Esophagus squamous epithelium (tissue), 5 donors: ENCODE data around the gene PFDN2. TPM values are rescaled to one million over a fixed set of nuclear protein-coding genes. Genes with fewer than 3 reads are reported as not detected.

Experiments
- DNase-seq: peaks from one replicate; lab custom pipeline; 2025; lab: John Stamatoyannopoulos, UW
- H3K27ac ChIP-seq, 4 donors: fragments of 200-600 bp; sonication (generic); one replicate each; pipeline ENCODE4 v1.5.1; 2016 to 2019; ENCODE audit warnings: mild to moderate bottlenecking in 1 of 4
- H3K27me3 ChIP-seq, 4 donors: fragments of 200-600 bp; sonication (generic); 1 replicate in 3 of 4; 2 replicates in 1 of 4; pipeline versions ENCODE4 v1.5.1 to v1.6.0; 2017 to 2021; ENCODE audit warnings: antibody characterized with exemption in 1 of 4
- H3K36me3 ChIP-seq, 3 donors: fragments of 200-600 bp; sonication (generic); one replicate each; pipeline ENCODE4 v1.5.1; 2016 to 2019
- H3K4me1 ChIP-seq, 3 donors: fragments of 200-600 bp; sonication (generic); one replicate each; pipeline ENCODE4 v1.5.1; 2017 to 2019
- H3K4me3 ChIP-seq, 4 donors: fragments of 200-600 bp; sonication (generic); 1 replicate in 3 of 4; 2 replicates in 1 of 4; pipeline ENCODE4 v1.5.1; 2016 to 2019; ENCODE audit warnings: mild to moderate bottlenecking in 2 of 4, moderate library complexity in 1 of 4
- H3K9me3 ChIP-seq, 3 donors: fragments of 200-600 bp; sonication (generic); one replicate each; pipeline ENCODE4 v1.5.1; 2016 to 2019
- POLR2A ChIP-seq, 4 donors: fragments of 450-650 bp; IDR thresholded peaks; one replicate each; pipeline ENCODE4 v1.6.1; 2017; ENCODE audit warnings: antibody characterized with exemption in 4 of 4, mild to moderate bottlenecking in 4 of 4, moderate library complexity in 3 of 4
- WGBS, 2 donors: methylation state at CpG; one replicate each; pipeline ENCODE4 v1.1.5; 2018; 5-methylcytosine and 5-hydroxymethylcytosine counted together
- intact Hi-C: fragments of 100-400 bp; cut with DNase I; formaldehyde crosslinking; loops from one replicate; pipeline ENCODE4 v1.15.0; 2022
- total RNA-seq, 4 donors: library from RNA; depleted of rRNA; stranded (reverse); fragments of >200 nt; gene quantifications; one replicate each; pipeline ENCODE4 v1.1.0, GENCODE V29; 2016
- TF ChIP-seq, protein P1 (sequence below), 6 experiments: fragments of 450-650 bp in 4 of 6; fragments of 200-600 bp in 2 of 6; sonication (generic) in 2 of 6; IDR thresholded peaks; one replicate each; pipeline ENCODE4 v1.5.1; 2016 to 2019; ENCODE audit warnings: antibody characterized with exemption in 6 of 6, mild to moderate bottlenecking in 4 of 6, moderate library complexity in 4 of 6
- donor health status: DM: yes; HTN: yes; CAD: no.

PFDN2 gene
- total RNA-seq, 4 donors from 2014 or later: 27.0 to 59.2 (median 45.3) TPM

DNA sequence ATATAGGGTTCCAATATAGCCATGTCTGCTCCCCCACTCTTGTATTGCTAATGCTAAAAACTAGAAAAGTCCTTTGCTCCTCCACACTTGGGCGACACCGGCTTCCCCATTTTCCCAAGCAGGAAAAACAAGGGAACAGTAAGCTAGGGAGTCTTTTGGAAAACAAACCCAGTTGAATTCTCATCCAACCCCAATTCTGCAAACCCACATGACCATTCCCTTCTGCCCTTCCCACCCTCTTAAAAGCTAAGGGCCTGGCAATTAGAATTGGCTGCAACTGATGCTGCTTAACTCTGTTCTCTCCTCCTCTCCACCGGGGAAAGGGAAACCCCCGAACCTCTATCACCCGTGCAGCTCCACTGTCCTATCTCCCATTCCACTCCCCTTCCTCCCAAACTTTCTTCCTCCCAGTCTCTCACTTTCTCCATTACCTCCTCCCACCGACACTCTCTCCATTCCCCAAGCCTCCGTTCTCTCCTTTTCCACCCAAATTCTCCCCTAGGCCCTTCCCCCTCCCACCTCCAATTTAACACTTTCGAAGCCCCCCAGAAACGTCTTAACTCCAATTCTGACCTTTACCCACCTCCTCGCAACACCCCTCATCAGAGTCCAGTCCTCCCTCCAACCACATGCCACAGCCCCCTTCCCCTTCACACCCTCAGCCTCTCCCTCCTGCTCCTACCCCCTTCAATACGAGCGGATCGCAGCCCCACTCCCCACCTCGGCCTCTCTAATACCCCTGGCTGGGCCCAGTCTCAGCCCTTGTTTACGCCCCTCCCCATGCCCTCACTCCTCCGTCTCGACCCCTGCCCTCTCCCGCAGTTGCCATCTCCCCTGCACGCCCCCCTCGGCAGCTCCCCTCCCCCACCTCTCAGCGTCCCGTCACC, 13.9 kb upstream of the PFDN2 start:
- WGBS, 2 donors: 4% methylated on average over 19 to 21 of the region's 22 CpGs
- TF ChIP-seq, protein P1, sequence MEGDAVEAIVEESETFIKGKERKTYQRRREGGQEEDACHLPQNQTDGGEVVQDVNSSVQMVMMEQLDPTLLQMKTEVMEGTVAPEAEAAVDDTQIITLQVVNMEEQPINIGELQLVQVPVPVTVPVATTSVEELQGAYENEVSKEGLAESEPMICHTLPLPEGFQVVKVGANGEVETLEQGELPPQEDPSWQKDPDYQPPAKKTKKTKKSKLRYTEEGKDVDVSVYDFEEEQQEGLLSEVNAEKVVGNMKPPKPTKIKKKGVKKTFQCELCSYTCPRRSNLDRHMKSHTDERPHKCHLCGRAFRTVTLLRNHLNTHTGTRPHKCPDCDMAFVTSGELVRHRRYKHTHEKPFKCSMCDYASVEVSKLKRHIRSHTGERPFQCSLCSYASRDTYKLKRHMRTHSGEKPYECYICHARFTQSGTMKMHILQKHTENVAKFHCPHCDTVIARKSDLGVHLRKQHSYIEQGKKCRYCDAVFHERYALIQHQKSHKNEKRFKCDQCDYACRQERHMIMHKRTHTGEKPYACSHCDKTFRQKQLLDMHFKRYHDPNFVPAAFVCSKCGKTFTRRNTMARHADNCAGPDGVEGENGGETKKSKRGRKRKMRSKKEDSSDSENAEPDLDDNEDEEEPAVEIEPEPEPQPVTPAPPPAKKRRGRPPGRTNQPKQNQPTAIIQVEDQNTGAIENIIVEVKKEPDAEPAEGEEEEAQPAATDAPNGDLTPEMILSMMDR (IDR thresholded peaks at IDR 0.05): no peak
- no peak for TF ChIP-seq POLR2A (IDR thresholded peaks at IDR 0.05)
- DNase-seq: no peak
- H3K36me3 ChIP-seq: peaks cover 0 to 40% (median 18%) of the 10 kb centered on the region in 3 donors
- H3K27ac ChIP-seq: peak overlapping the region; percentile 93 to 98 (median 96)
- H3K4me1 ChIP-seq: peaks cover 22 to 68% (median 28%) of the 10 kb centered on the region in 3 donors
- no peaks in the 10 kb centered on the region for H3K27me3 ChIP-seq
- H3K4me3 ChIP-seq: peak overlapping the region; percentile 64 to 89 (median 80)
- no peaks in the 10 kb centered on the region for H3K9me3 ChIP-seq
- intact Hi-C loops: loop anchor here (10.0 kb wide), 1 partner anchor 297 kb away; no protein-coding TSS in a partner anchor

DNA sequence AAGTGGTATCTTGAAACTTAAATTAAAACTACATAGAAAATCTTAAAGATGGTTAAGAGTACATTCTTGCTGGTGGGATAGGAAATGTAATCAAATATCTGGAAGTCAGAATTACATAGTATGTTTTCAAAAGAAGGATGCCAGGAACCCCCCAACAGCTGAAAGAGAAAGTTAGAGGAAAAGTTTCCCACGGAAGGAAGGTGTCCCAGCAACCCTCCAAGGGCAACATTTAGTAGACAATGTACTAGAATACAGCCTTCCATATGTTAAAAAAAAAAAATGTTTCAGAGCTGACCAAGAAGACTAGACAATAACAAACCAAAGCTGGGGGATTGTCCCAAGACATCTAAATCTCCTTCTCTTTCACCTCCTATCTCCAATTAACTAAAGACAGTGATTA, 12.4 kb upstream of the PFDN2 start:
- Histone ChIP-seq H3K4me1 (peaks cover 22 to 69% (median 28%) of the 10 kb centered on the region in 3 donors), H3K9me3 (no peaks in the 10 kb centered on the region), H3K36me3 (peaks cover 0 to 55% (median 18%) of the 10 kb centered on the region in 3 donors), H3K27ac (peak overlapping the region in 1 of 4 donors; percentile 96), H3K27me3 (no peaks in the 10 kb centered on the region), H3K4me3 (no peak overlapping the region)
- intact Hi-C loops: loop anchor here (10.0 kb wide), 1 partner anchor 295 kb away; no protein-coding TSS in a partner anchor
- WGBS, 2 donors: 18 to 62% methylated on average over 1 of the region's 1 CpG
- DNase-seq: no peak
- TF ChIP-seq, protein P1 (IDR thresholded peaks at IDR 0.05): no peak
- no peak for TF ChIP-seq POLR2A (IDR thresholded peaks at IDR 0.05)

DNA sequence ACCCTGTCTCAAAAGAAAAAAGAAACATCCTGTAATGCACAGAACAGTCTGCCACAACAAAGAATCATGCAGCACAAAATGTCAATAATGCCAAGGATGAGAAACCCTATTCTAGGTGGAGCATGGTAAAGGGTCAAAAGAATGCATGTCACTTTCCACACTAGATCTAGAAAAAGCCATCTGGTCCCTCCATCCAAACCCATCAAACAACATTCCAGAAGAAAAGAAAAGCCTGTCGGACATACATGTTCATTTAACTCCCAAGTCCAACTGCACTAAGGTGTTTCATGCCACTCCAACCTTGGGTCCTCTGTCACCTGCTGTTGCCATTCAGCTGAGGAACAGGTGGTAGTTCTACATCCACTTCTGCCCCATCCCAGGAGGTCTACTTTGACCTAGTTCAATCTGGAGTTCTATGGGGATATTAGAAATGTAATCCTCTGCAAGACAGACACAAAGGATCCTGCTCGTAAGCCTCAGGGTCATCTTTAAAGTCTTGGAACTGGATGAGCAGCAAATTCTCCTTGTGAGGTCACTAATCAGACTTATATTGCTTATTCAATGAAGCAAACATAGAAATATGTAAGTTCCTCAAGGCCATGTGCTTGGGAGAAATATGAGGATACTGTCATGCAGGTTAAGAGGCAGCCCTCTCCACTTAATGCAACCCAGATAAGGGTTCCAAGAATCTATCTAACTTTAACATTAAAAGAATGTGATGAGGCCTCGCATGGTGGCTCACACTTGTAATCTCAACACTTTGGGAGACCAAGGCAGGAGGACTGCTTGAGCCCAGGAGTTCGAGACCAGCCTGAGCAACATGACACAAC, 11.0 kb upstream of the PFDN2 start:
- 85 to 91% methylated on average over 4 of the region's 4 CpGs for WGBS, 2 donors
- intact Hi-C loops: no loop called here
- TF ChIP-seq POLR2A (IDR thresholded peaks at IDR 0.05): no peak
- TF ChIP-seq, protein P1 (IDR thresholded peaks at IDR 0.05): no peak
- Histone ChIP-seq H3K27ac (no peak overlapping the region), H3K4me3 (no peak overlapping the region), H3K36me3 (peaks cover 0 to 69% (median 32%) of the 10 kb centered on the region in 3 donors), H3K27me3 (no peaks in the 10 kb centered on the region), H3K9me3 (no peaks in the 10 kb centered on the region), H3K4me1 (peaks cover 13 to 58% (median 23%) of the 10 kb centered on the region in 3 donors)
- DNase-seq: no peak

DNA sequence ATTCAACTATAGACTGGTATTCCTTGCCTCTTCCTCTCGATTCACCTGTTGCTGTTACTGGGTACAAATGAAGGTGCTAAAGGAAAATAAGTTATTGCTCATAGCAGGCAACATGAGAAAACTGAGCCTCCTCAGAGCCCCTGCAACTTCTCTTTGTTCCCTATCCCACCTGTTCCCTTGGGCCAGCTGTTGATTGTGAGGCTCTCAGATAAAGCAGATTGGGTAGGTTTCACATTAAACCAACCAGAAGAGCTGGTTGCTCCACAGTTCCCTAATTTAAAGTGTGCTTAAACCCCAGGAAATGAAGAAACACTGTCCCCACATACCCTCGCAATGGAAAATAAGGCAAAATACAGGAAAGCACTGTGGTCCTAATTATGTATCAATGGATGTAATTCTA, 9.8 kb upstream of the PFDN2 start:
- no peak overlapping the region for H3K27ac ChIP-seq
- H3K36me3 ChIP-seq: peaks cover 4 to 81% (median 39%) of the 10 kb centered on the region in 3 donors
- no peak overlapping the region for H3K4me3 ChIP-seq
- TF ChIP-seq POLR2A (IDR thresholded peaks at IDR 0.05): no peak
- TF ChIP-seq, protein P1 (IDR thresholded peaks at IDR 0.05): no peak
- WGBS, 2 donors: 74 to 77% methylated on average over 2 of the region's 2 CpGs
- H3K9me3 ChIP-seq: no peaks in the 10 kb centered on the region
- no peaks in the 10 kb centered on the region for H3K27me3 ChIP-seq
- DNase-seq: no peak
- intact Hi-C loops: no loop called here
- peaks cover 10 to 53% (median 18%) of the 10 kb centered on the region in 3 donors for H3K4me1 ChIP-seq
